Ovary (tissue), 3 donors: Measurements from ENCODE around the gene COL18A1.

Experiments used
- CTCF ChIP-seq, 3 donors: fragments of 450-650 bp in 2 of 3; fragments of 200-600 bp in 1 of 3; IDR thresholded peaks; one replicate each; pipeline versions ENCODE4 v1.5.1 to v1.8.0; 2016 to 2022; ENCODE audit warnings: antibody characterized with exemption in 3 of 3, mild to moderate bottlenecking in 1 of 3
- EP300 ChIP-seq: sonication (generic); formaldehyde crosslinking; IDR thresholded peaks from one replicate; pipeline ENCODE4 v1.6.1; 2017; ENCODE audit warnings: antibody characterized with exemption
- POLR2A ChIP-seq: fragments of 450-650 bp; IDR thresholded peaks from one replicate; pipeline ENCODE4 v1.6.1; 2017; ENCODE audit warnings: antibody characterized with exemption, mild to moderate bottlenecking, moderate library complexity
- donor health status: DM: no; HTN: no; CAD: no.

GRCh38 chr21:45484318-45484717 lies 79.4 kb downstream of the COL18A1 start:
- TF ChIP-seq CTCF (IDR thresholded peaks at IDR 0.05) (no peak), POLR2A (no peak), EP300 (no peak)
